Fibroblast of skin of left quadriceps (primary cell): Measurements from ENCODE around the gene ZFHX3.
"Not testable (repeated sequence)": the region's sequence is repeated elsewhere in the genome, so short reads cannot be mapped to it uniquely, and the experiment has no call there.

Experiments
- DNase-seq, 2 experiments: peaks; one replicate each; pipeline ENCODE4 v3.0.0-alpha.2; 2013; ENCODE audit warnings: low read depth in 2 of 2

ZFHX3 gene

GRCh38 chr16:73047536-73048291 lies at the start of gene ZFHX3:
Gene ZFHX3, minus strand, starts transcription at chr16:73048128. Its CDS starts 87,983 bp downstream, at chr16:72960145.
- no peak for DNase-seq

- DNase-seq: no peak
Measured at GRCh38 chr16:73096510-73096909, 48.6 kb upstream of the ZFHX3 start.

GRCh38 chr16:73095885-73096421 lies 48.0 kb upstream of the ZFHX3 start:
- DNase-seq: peak in 1 of 2 experiments; percentile 24

GRCh38 chr16:73095142-73095820 lies 47.4 kb upstream of the ZFHX3 start:
- DNase-seq: no peak

GRCh38 chr16:73094371-73094770 lies 46.4 kb upstream of the ZFHX3 start:
- no peak for DNase-seq

- no peak for DNase-seq
Measured at GRCh38 chr16:73093146-73094144, 45.5 kb upstream of the ZFHX3 start.

GRCh38 chr16:73092236-73092781 lies 44.4 kb upstream of the ZFHX3 start:
- no peak for DNase-seq

GRCh38 chr16:73091174-73091573 lies 43.2 kb upstream of the ZFHX3 start:
- DNase-seq: no peak

- no peak for DNase-seq
Measured at GRCh38 chr16:73089420-73089819, 41.5 kb upstream of the ZFHX3 start.

- DNase-seq: no peak
Measured at GRCh38 chr16:73086108-73086507, 38.2 kb upstream of the ZFHX3 start.

- DNase-seq: no peak
Measured at GRCh38 chr16:73083271-73083670, 35.3 kb upstream of the ZFHX3 start.

GRCh38 chr16:73082634-73083051 lies 34.7 kb upstream of the ZFHX3 start:
- DNase-seq: peak; percentile 85 to 87

GRCh38 chr16:73080931-73081330 lies 33.0 kb upstream of the ZFHX3 start:
- no peak for DNase-seq

- DNase-seq: no peak
Measured at GRCh38 chr16:73076324-73076810, 28.4 kb upstream of the ZFHX3 start.

- DNase-seq: no peak
Measured at GRCh38 chr16:73074382-73074781, 26.5 kb upstream of the ZFHX3 start.

GRCh38 chr16:73072051-73072450 lies 24.1 kb upstream of the ZFHX3 start:
- not testable (repeated sequence) for DNase-seq

GRCh38 chr16:73071131-73071940 lies 23.4 kb upstream of the ZFHX3 start:
- no peak for DNase-seq

GRCh38 chr16:73069581-73070262 lies 21.8 kb upstream of the ZFHX3 start:
- DNase-seq: no peak

- peak; percentile 62 to 63 for DNase-seq
Measured at GRCh38 chr16:73068541-73069401, 20.8 kb upstream of the ZFHX3 start.
